KMS-11 (cell line): ENCODE measurements around the gene EPHX1.

ENCODE experiments used
- H2AFZ ChIP-seq: fragments of 200-600 bp; sonication (generic); 2 replicates; pipeline ENCODE4 v1.6.1; 2016; ENCODE audit warnings: antibody characterized with exemption, mixed run types, low read depth
- H3K27ac ChIP-seq: fragments of 200-600 bp; sonication (generic); 2 replicates; pipeline ENCODE4 v1.6.1; 2016; ENCODE audit warnings: mild to moderate bottlenecking, mixed run types
- H3K27me3 ChIP-seq: fragments of 200-600 bp; sonication (generic); 2 replicates; pipeline ENCODE4 v1.6.1; 2017; ENCODE audit warnings: mild to moderate bottlenecking, low read depth, mixed run types, moderate library complexity; ENCODE audit not compliant: insufficient read depth
- H3K36me3 ChIP-seq: fragments of 200-600 bp; sonication (generic); 2 replicates; pipeline ENCODE4 v1.6.1; 2017; ENCODE audit warnings: mild to moderate bottlenecking, mixed run types; ENCODE audit not compliant: insufficient read depth
- H3K4me1 ChIP-seq: fragments of 200-600 bp; sonication (generic); 2 replicates; pipeline ENCODE4 v1.6.1; 2016; ENCODE audit warnings: mild to moderate bottlenecking, low read depth, mixed run types; ENCODE audit not compliant: poor library complexity, severe bottlenecking
- H3K4me2 ChIP-seq: fragments of 200-600 bp; sonication (generic); 2 replicates; pipeline ENCODE4 v1.7.0; 2016; ENCODE audit warnings: mild to moderate bottlenecking, mixed run types
- H3K4me3 ChIP-seq: fragments of 200-600 bp; sonication (generic); IDR thresholded peaks from 2 replicates; pipeline ENCODE4 v1.6.1; 2017; ENCODE audit warnings: low read depth, low read length, mixed read lengths; ENCODE audit not compliant: insufficient read depth
- H3K79me2 ChIP-seq: fragments of 200-600 bp; sonication (generic); 2 replicates; pipeline ENCODE4 v1.6.1; 2016; ENCODE audit warnings: low read depth, mixed run types; ENCODE audit not compliant: insufficient read depth
- H3K9ac ChIP-seq: fragments of 200-600 bp; sonication (generic); 2 replicates; pipeline ENCODE4 v1.6.1; 2016; ENCODE audit warnings: mild to moderate bottlenecking, mixed run types
- H4K20me1 ChIP-seq: fragments of 200-600 bp; sonication (generic); 2 replicates; pipeline ENCODE4 v1.6.1; 2016; ENCODE audit warnings: mild to moderate bottlenecking, mixed run types; ENCODE audit not compliant: insufficient read depth
- CTCF ChIP-seq: fragments of 200-600 bp; sonication (generic); conservative IDR thresholded peaks from 2 replicates; pipeline ENCODE4 v1.6.1; 2017; ENCODE audit warnings: low read depth, mild to moderate bottlenecking, antibody characterized with exemption, low read length, moderate library complexity, mixed read lengths

Gene EPHX1

DNA sequence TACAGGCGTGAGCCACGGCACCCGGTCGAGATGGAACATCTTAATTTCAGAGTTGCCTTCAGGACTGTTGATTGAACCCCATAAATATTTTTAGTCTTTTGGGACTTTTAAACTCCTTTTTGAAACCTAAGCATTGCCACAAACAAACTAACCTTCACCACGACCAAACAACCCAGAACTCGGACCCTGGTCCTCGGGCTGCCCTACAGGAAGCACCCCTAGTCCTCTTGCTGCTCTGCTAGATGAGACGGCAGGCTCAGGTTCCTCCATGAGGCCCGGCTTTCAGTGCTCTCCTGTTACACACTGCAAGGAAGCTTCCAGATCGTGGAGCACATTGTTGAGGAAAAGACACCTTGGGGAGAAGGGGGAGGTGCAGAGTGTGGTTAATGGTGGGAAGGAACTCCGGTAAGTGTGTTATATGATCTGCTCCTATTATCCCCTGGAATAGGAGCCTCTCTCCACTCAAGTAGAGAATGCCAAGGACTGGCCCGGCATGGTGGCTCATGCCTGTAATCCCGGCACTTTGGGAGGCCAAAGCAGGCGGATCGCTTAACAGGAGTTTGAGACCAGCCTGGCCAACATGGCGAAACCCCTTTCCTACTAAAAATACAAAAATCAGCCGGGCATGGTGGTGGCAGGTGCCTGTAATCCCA, 5.7 kb downstream of the EPHX1 start:
- Histone ChIP-seq H2AFZ (no peak overlapping the region), H3K27ac (no peak overlapping the region), H3K9ac (no peak overlapping the region), H3K4me2 (no peak overlapping the region), H3K79me2 (no peaks in the 10 kb centered on the region), H4K20me1 (no peaks in the 10 kb centered on the region), H3K4me1 (peaks cover 36% of the 10 kb centered on the region), H3K36me3 (no peaks in the 10 kb centered on the region), H3K4me3 (no peak overlapping the region), H3K27me3 (no peaks in the 10 kb centered on the region)
- TF ChIP-seq CTCF, result no peak

- Histone ChIP-seq H3K4me2 (peak overlapping the region; percentile 53; the same call in 1 of the 2 replicates), H3K79me2 (no peaks in the 10 kb centered on the region), H3K4me1 (peaks cover 24% of the 10 kb centered on the region), H3K9ac (peak overlapping the region; percentile 40; the same call in 1 of the 2 replicates), H3K4me3 (no peak overlapping the region), H3K27me3 (no peaks in the 10 kb centered on the region), H4K20me1 (no peaks in the 10 kb centered on the region), H2AFZ (no peak overlapping the region; the same call in 1 of the 2 replicates), H3K36me3 (no peaks in the 10 kb centered on the region), H3K27ac (peak overlapping the region; percentile 29; the same call in 1 of the 2 replicates)
- TF ChIP-seq CTCF, result no peak
These were observed 7.0 kb downstream of the EPHX1 start for GRCh38 chr1:225816643-225817538.

- Histone ChIP-seq H3K4me3 (no peak overlapping the region), H3K79me2 (no peaks in the 10 kb centered on the region), H2AFZ (peak overlapping the region; percentile 18; the same call in 1 of the 2 replicates), H3K27ac (peak overlapping the region; percentile 29; the same call in 1 of the 2 replicates), H3K27me3 (no peaks in the 10 kb centered on the region), H3K4me1 (peaks cover 16% of the 10 kb centered on the region), H3K4me2 (peak overlapping the region; percentile 53; the same call in 1 of the 2 replicates), H3K36me3 (no peaks in the 10 kb centered on the region), H3K9ac (peak overlapping the region; percentile 40; the same call in 1 of the 2 replicates), H4K20me1 (no peaks in the 10 kb centered on the region)
- no peak for TF ChIP-seq CTCF
These were observed 7.7 kb downstream of the EPHX1 start for GRCh38 chr1:225817611-225818061.

- Histone ChIP-seq H3K4me2 (peak overlapping the region; percentile 53; the same call in 1 of the 2 replicates), H3K4me1 (peaks cover 15% of the 10 kb centered on the region), H3K27ac (peak overlapping the region; percentile 29; the same call in 1 of the 2 replicates), H4K20me1 (no peaks in the 10 kb centered on the region), H3K79me2 (no peaks in the 10 kb centered on the region), H3K27me3 (no peaks in the 10 kb centered on the region), H2AFZ (peak overlapping the region; percentile 18; the same call in 1 of the 2 replicates), H3K4me3 (no peak overlapping the region), H3K9ac (no peak overlapping the region; the same call in 1 of the 2 replicates), H3K36me3 (no peaks in the 10 kb centered on the region)
- no peak for TF ChIP-seq CTCF
These were observed 8.3 kb downstream of the EPHX1 start for GRCh38 chr1:225818229-225818628.
